OCI-M1 (cell line): ENCODE results near the gene ING1.
A peak's percentile ranks its signal among the peaks of the same experiment; 100 is the strongest.
"Not testable (repeated sequence)": the region's sequence is repeated elsewhere in the genome, so short reads cannot be mapped to it uniquely, and the experiment has no call there.

Experiments used
- DNase-seq: peaks from one replicate; lab custom pipeline; 2025; lab: John Stamatoyannopoulos, UW

Gene ING1

GRCh38 chr13:110695774-110696173 lies 17.7 kb upstream of the ING1 start:
- DNase-seq, result not testable (repeated sequence)

- DNase-seq, result no peak
These were observed 16.7 kb upstream of the ING1 start for GRCh38 chr13:110696776-110697175.

DNA sequence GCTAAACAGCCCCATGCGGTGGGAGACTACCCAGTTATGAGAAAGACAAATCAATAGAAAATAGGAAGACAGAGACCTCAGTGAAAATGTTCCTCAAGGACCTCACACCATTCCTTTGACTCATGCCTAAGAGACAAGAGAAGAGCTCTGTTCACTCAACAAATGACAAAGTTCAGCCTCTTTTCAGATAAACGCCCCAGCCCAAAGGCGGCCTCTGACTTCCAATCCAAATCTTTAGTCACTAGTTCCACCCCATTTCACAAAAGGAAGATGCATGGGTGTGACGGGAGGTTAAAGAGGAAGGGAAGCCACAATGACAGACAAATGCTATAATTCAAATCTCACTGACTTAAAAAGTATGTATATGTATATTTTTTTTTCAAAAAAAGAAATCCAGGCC lies 15.7 kb upstream of the ING1 start:
- no peak for DNase-seq

GRCh38 chr13:110698689-110699088 lies 14.8 kb upstream of the ING1 start:
- DNase-seq, result no peak

DNA sequence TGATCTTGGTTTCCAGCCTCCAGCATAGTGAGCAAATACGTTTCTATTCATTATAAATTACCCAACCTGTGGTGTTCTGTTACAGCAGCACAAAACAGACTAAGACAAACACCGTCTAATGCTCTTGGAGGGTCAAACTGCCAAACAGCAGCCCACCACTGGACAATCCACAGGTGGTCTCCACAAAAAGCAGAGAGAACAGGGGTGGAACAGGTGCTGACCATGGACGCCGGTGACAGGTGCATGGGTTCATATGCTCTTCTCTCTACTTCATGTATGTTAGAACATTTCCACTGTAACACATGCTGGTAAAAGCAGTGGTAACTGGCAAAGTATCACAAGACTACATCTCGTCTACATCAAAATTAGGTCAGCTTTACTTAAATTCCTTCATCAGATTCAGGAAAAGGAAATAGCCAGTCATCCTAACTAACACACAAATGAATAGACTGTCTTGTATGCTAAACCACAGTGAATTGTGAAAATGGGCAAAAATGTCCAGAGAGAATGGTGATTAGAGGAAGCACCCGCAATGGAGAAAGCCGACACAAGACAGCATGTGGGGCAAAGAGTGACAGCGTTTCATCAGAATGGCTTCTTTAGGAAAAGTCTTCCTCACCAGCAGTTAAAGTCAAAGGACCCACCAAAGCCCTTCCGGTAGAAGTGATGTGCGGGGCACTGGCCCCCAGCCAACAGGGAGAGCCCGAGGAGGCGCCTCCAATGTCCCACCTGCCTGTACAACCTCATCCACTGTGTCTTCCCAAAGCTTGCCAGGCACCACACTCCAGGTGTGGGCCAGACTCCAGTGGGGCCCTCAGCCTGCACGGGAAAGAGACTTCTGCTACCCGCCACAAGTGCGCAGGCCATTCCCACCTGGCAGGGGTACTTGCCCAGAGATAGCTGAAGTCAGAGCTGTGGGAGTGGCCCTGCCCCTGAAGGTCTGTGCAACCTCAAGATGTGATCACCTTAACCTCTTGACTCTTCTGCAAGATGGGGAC lies 14.1 kb upstream of the ING1 start:
- DNase-seq, result no peak

- no peak for DNase-seq
These were observed 13.3 kb upstream of the ING1 start for GRCh38 chr13:110700186-110700585.

GRCh38 chr13:110700641-110701040 lies 12.9 kb upstream of the ING1 start:
- DNase-seq, result no peak

- DNase-seq, result not testable (repeated sequence)
These were observed 12.4 kb upstream of the ING1 start for GRCh38 chr13:110701061-110701460.

DNA sequence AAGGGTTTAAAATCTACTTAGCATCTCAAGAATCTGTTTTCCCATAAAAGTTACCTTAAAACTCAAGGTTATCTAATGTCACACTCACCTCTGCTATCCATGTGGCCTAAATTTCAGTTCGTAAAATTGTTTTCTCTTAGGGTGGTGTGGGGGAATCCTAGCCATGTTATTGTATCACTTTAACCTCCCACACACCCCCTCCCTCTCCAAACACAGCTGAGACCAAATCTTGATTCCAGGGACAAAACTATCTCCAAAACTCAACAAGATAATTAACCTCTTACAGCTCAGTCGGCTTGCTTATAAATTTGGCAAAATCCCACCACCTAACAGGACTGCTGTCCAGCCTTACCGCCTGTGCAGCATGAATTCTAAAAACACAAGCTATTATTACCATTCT lies 11.4 kb upstream of the ING1 start:
- DNase-seq, result no peak

- DNase-seq, result peak; percentile 8
These were observed 10.6 kb upstream of the ING1 start for GRCh38 chr13:110702591-110703526.

- peak; percentile 28 for DNase-seq
These were observed 8.1 kb upstream of the ING1 start for GRCh38 chr13:110705356-110705825.

- peak; percentile 97 for DNase-seq
These were observed 7.5 kb upstream of the ING1 start, which contains the start of gene CARS2 for GRCh38 chr13:110705826-110706569. CARS2 (minus strand) TSS chr13:110706116; CDS start chr13:110706093, 23 bp downstream.

DNA sequence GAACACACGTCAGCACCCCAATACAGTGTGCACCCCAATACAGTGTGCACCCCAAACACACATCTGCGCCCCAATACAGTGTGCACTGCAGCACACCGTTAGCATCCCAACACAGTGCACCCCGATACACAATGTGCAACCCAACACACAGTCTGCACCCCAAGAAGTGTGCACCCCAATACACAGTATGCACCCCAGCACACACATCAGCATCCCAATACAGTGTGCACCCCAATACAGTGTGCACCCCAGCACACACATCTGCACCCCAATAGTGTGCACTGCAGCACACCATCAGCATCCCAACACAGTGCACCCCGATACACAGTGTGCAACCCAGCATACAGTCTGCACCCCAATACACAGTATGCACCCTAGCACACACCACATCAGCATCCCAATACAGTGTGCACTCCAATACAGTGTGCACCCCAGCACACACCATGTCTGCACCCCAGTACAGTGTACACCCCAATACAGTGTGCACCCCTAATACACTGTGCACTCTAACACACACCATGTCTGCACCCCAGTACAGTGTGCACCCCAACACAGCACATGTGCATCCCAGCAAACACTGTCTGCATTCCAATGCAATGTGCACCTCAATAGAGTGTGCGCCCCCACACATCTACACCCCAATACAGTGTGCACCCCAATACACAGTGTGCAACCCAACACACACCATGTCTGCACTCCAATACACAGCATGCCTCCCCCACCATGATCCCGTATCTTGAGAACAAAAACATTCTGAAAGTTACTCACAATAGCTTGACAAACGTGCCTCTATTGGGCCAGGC lies 6.7 kb upstream of the ING1 start:
- no peak for DNase-seq

DNA sequence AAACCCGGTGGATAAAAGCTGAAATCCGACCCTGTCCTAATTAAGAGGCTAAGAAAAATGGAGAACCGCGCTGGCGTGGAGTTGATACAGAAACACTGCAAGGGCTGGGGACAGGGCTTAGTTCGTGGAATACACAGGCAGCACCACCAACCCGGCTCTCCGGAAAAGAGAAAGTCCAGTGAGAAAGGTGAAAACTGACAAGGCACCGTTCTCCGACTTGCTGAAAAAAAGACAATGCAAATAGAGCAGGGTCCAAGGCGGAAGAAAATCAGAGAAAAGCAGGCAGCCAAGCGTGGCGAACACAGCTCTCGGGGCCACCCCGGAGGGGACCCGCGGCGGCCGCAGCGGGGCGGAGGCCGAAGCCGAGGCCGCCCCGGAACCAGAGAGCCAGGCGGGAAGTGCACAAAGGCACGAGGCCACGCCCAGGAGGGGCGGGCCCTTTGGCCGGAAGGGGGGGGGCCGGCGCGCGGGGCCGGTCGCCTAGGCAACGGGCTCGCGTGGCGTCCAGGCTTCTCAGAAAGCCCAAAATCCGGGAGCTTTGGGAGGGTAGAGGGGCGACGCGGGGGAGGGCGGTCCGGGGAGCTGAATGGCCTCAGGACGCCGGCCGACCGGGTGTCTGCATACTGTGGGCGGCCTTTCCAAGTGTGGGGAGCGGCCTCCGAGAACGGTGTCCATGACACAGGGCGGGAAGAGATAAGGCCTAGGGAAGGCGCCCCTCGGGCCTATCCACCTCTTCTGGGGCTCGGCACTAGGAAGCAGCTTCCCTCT lies 1.2 kb upstream of the ING1 start:
- peak; percentile 93 for DNase-seq

- peak; percentile 99 for DNase-seq
These were observed 455 bp upstream of the ING1 start for GRCh38 chr13:110712849-110713641.

DNA sequence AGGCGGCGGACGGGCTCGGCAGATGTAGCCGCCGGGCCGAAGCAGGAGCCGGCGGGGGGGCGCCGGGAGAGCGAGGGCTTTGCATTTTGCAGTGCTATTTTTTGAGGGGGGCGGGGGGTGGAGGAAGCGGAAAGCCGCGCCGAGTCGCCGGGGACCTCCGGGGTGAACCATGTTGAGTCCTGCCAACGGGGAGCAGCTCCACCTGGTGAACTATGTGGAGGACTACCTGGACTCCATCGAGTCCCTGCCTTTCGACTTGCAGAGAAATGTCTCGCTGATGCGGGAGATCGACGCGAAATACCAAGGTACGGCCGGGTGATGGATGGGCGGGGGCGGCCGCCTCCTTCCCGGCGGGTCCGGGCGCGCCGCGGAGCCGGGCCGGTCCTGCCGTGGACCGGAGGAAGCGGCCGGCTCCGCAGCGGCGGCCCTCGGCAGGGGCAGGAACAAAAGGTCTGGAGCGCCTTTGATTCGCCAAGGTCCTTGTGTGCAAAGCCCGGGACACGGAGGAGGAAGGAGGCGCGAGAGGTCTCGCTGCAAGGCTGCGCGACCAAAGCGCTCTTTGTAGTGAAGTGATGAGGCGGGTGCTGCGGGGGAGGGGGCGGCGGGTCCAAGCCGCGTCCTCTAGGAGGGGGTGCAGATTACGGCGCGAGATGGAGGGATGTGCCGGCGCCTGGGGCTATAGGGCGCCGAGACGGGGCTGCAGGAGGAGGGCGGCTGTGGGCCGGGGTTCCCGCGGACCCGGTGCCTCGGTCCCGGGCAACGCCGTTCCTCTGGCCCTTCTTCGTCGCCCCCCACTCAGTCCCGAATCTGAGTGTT lies 689 bp downstream of the ING1 start:
- peak; percentile 69 for DNase-seq

DNA sequence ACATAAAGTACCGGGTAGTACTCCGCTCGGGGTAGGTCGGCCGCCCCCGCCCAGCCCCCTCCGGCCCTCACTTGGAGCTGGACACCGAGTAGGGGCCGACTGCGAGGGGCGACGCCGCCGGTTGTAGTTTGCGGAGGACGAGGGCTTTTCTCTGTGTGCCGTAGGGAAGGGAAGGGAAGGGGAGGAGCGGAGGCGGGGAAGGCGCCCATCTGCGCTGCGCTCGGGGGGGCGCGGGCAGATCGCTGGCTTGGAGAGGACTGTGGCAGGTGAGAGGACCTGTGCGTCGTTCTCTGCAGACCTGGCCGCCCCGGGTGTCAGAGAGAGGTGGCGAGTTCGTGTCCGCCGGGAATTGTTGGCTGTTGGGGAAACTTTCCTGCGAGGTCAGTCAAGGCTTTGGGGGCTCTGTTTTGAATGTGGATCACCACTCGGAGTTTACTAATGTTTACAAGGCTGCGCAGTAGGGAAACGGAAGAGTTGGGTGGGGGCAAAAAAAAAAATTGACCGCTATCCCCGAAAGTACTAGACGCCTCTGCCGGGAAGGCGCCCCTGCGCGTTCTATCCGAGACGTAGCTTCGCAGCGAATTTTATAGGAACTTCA lies 1.4 kb downstream of the ING1 start:
- DNase-seq, result peak; percentile 78
